Measurements from ENCODE around the gene UMAD1. TPM values are rescaled to one million over a fixed set of nuclear protein-coding genes. Genes with fewer than 3 reads are reported as not detected.
"Not testable (repeated sequence)": the region's sequence is repeated elsewhere in the genome, so short reads cannot be mapped to it uniquely, and the experiment has no call there.

Gene UMAD1
- total and polyA plus RNA-seq, 2 of the 13 experiments (the other 11 are each of a cell fraction or from before 2014, with no cell fraction given), result 16.8 to 17.6 TPM

- Histone ChIP-seq H3K9ac (ENCODE audit: insufficient read depth, low read depth, low read length) (no peak overlapping the region), H3K4me2 (ENCODE audit: low read depth, low read length) (no peak overlapping the region), H3K4me3 (replicated peaks in 1 of 3; ENCODE audit: insufficient read depth in 1 of 3, low read depth in 2 of 3, low read length in 3 of 3) (no peak overlapping the region), H4K20me1 (ENCODE audit: insufficient read depth, low read length) (no peaks in the 10 kb centered on the region), H3K27me3 (ENCODE audit: control insufficient read depth in 1 of 2, insufficient read depth in 2 of 2, low read length in 2 of 2) (no peaks in the 10 kb centered on the region), H3K27ac (ENCODE audit: extremely low read length, insufficient read depth, low read length) (no peak overlapping the region), H3K9me3 (ENCODE audit: low read length) (no peaks in the 10 kb centered on the region), H3K36me3 (replicated peaks in 1 of 2; ENCODE audit: control insufficient read depth in 1 of 2, insufficient read depth in 2 of 2, low read length in 2 of 2) (peaks cover 4 to 9% of the 10 kb centered on the region in 2 experiments; a peak in 4 of 5 replicates), H2AFZ (ENCODE audit: low read length) (no peak overlapping the region), H3K79me2 (ENCODE audit: insufficient read depth, low read length) (peaks cover 2% of the 10 kb centered on the region), H3K4me1 (ENCODE audit: insufficient read depth, low read length) (no peaks in the 10 kb centered on the region)
- BruUV-seq (replicated peaks), result no TSS peak
- intact Hi-C loops (cut with micrococcal nuclease; ENCODE audit: unreplicated experiment) (loop anchor here (10.0 kb wide), 1 partner anchor 239 kb away; no protein-coding TSS in a partner anchor), in situ Hi-C loops (cut with HindIII; ENCODE audit: extremely low pct_ligation_motif_present, low pct_unique_long_range_greater_than_20kb) (no loop called here)
- WGBS (ENCODE audit: low lambda C conversion rate), result 95% methylated on average over 6 of the region's 6 CpGs
- ChIA-PET CTCF (ENCODE audit: low intra/inter-chr PET ratio, low total read pairs) (no interaction called here), POLR2A (no interaction called here)
- FAIRE-seq (no peak), DNase-seq (ENCODE audit: low spot score) (no peak), ATAC-seq (no peak)
- no peak for TF ChIP-seq EHMT2 (IDR thresholded peaks at IDR 0.05; ENCODE audit: borderline replicate concordance, low read depth, low read length)
Observed at GRCh38 chr7:7675686-7676085, 35.1 kb downstream of the UMAD1 start.

DNA sequence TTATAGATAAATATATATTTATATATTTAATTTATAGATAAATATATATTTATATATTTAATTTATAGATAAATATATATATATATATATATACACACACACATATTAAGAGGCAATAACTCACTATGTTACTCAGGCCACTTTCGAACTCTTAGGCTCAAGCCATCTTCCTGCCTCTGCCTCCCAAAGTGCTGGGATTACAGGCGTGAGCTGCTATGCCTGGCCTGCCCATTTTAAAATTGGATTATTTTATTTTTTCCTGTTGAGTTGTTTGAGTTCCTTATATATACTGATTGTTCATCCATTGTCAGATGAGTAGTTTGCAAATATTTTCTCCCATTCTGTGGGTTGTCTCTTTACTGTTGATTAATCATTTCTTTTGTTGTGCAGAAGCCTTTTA, 39.1 kb downstream of the UMAD1 start:
- H3K79me2 ChIP-seq (ENCODE audit: insufficient read depth, low read length); H3K27me3 ChIP-seq (ENCODE audit: control insufficient read depth in 1 of 2, insufficient read depth in 2 of 2, low read length in 2 of 2); H3K27ac ChIP-seq (ENCODE audit: extremely low read length, insufficient read depth, low read length); BruUV-seq (replicated peaks); H3K9ac ChIP-seq (ENCODE audit: insufficient read depth, low read depth, low read length); H2AFZ ChIP-seq (ENCODE audit: low read length); H3K9me3 ChIP-seq (ENCODE audit: low read length); CTCF ChIA-PET (ENCODE audit: low intra/inter-chr PET ratio, low total read pairs); FAIRE-seq; H3K4me1 ChIP-seq (ENCODE audit: insufficient read depth, low read length); H3K36me3 ChIP-seq (replicated peaks in 1 of 2; ENCODE audit: control insufficient read depth in 1 of 2, insufficient read depth in 2 of 2, low read length in 2 of 2); POLR2A ChIA-PET; H3K4me3 ChIP-seq (replicated peaks in 1 of 3; ENCODE audit: insufficient read depth in 1 of 3, low read depth in 2 of 3, low read length in 3 of 3); H4K20me1 ChIP-seq (ENCODE audit: insufficient read depth, low read length); H3K4me2 ChIP-seq (ENCODE audit: low read depth, low read length); DNase-seq (ENCODE audit: low spot score): not testable (repeated sequence)
- in situ Hi-C loops (cut with HindIII; ENCODE audit: extremely low pct_ligation_motif_present, low pct_unique_long_range_greater_than_20kb) (loop anchor here (5.0 kb wide), 1 partner anchor 78 kb away; no protein-coding TSS in a partner anchor), intact Hi-C loops (cut with micrococcal nuclease; ENCODE audit: unreplicated experiment) (loop anchor here (5.0 to 10.0 kb wide), 3 partner anchors 235 to 538 kb away; no protein-coding TSS in a partner anchor)
- ATAC-seq, result peak; percentile 51; the same call in 1 of the 3 replicates
- 99% methylated on average over 2 of the region's 2 CpGs for WGBS (ENCODE audit: low lambda C conversion rate)
